ENCODE measurements around the gene AUTS2. TPM values are rescaled to one million over a fixed set of nuclear protein-coding genes. Genes with fewer than 3 reads are reported as not detected.

The AUTS2 gene
- total RNA-seq, 3 donors from 2014 or later: 31.2 to 67.6 (median 36.5) TPM

- H3K9me3 ChIP-seq: peaks cover 4% of the 10 kb centered on the region
- H3K36me3 ChIP-seq (ENCODE audit: low read depth): no peaks in the 10 kb centered on the region
- no peaks in the 10 kb centered on the region for H3K4me1 ChIP-seq (ENCODE audit: low read depth)
- TF ChIP-seq CTCF (IDR thresholded peaks at IDR 0.05): no peak
- no peak overlapping the region for H3K4me3 ChIP-seq
- intact Hi-C loops (cut with DNase I, micrococcal nuclease): loop anchor here in 1 of 2 donors (10.0 kb wide), 1 partner anchor 505 kb away; no protein-coding TSS in a partner anchor
- no peak for ATAC-seq
- no peak for DNase-seq
These were observed 591.5 kb downstream of the AUTS2 start for GRCh38 chr7:70189776-70190175.

- Histone ChIP-seq H3K4me1 (ENCODE audit: low read depth) (no peaks in the 10 kb centered on the region), H3K9me3 (peaks cover 4% of the 10 kb centered on the region), H3K36me3 (ENCODE audit: low read depth) (no peaks in the 10 kb centered on the region), H3K4me3 (no peak overlapping the region)
- DNase-seq (no peak), ATAC-seq (no peak)
- intact Hi-C loops (cut with DNase I, micrococcal nuclease): no loop called here
- no peak for TF ChIP-seq CTCF (IDR thresholded peaks at IDR 0.05)
These were observed 592.0 kb downstream of the AUTS2 start for GRCh38 chr7:70190281-70190680.

- peak; percentile 55 for ATAC-seq
These were observed 595.2 kb downstream of the AUTS2 start for GRCh38 chr7:70193514-70193913.

GRCh38 chr7:70208236-70209063 lies 610.2 kb downstream of the AUTS2 start:
- DNase-seq: no peak
- TF ChIP-seq CTCF (IDR thresholded peaks at IDR 0.05): no peak
- H3K4me1 ChIP-seq (ENCODE audit: low read depth): no peaks in the 10 kb centered on the region

More at GRCh38 chr7:70193514-70193913, 595.2 kb downstream of the AUTS2 start:
- intact Hi-C loops (cut with DNase I, micrococcal nuclease): no loop called here
- peaks cover 4% of the 10 kb centered on the region for H3K9me3 ChIP-seq
- H3K4me1 ChIP-seq (ENCODE audit: low read depth): no peaks in the 10 kb centered on the region
- no peaks in the 10 kb centered on the region for H3K36me3 ChIP-seq (ENCODE audit: low read depth)
- DNase-seq: peak in 1 of 3 donors; percentile 28
- no peak for TF ChIP-seq CTCF (IDR thresholded peaks at IDR 0.05)
- no peak overlapping the region for H3K4me3 ChIP-seq

GRCh38 chr7:70210200-70210935 lies 612.1 kb downstream of the AUTS2 start:
- H3K4me1 ChIP-seq (ENCODE audit: low read depth): no peaks in the 10 kb centered on the region
- H3K4me3 ChIP-seq: no peak overlapping the region
- ATAC-seq (no peak), DNase-seq (no peak)
- H3K36me3 ChIP-seq (ENCODE audit: low read depth): no peaks in the 10 kb centered on the region
- TF ChIP-seq CTCF (IDR thresholded peaks at IDR 0.05): no peak
- intact Hi-C loops (cut with DNase I, micrococcal nuclease): no loop called here
- no peaks in the 10 kb centered on the region for H3K9me3 ChIP-seq

More at GRCh38 chr7:70208236-70209063, 610.2 kb downstream of the AUTS2 start:
- no peaks in the 10 kb centered on the region for H3K9me3 ChIP-seq
- no peak overlapping the region for H3K4me3 ChIP-seq
- H3K36me3 ChIP-seq (ENCODE audit: low read depth): no peaks in the 10 kb centered on the region
- intact Hi-C loops (cut with DNase I, micrococcal nuclease): no loop called here
- ATAC-seq: no peak
